OCI-LY7 (cell line): ENCODE measurements around the gene PPP1R3G.

Experiments
- EZH2phosphoT487 ChIP-seq: fragments of 200-600 bp; sonication (generic); IDR thresholded peaks from 2 replicates; pipeline ENCODE4 v1.6.1; 2018; ENCODE audit warnings: low read depth, borderline replicate concordance, mild to moderate bottlenecking, mixed run types, antibody characterized with exemption, low read length, moderate library complexity, mixed read lengths
- TF ChIP-seq, protein P1 (sequence below): fragments of 200-600 bp; sonication (generic); conservative IDR thresholded peaks from 2 replicates; pipeline ENCODE4 v1.5.1; 2014; ENCODE audit warnings: mild to moderate bottlenecking, antibody characterized with exemption, low read length, moderate library complexity, mixed read lengths

DNA sequence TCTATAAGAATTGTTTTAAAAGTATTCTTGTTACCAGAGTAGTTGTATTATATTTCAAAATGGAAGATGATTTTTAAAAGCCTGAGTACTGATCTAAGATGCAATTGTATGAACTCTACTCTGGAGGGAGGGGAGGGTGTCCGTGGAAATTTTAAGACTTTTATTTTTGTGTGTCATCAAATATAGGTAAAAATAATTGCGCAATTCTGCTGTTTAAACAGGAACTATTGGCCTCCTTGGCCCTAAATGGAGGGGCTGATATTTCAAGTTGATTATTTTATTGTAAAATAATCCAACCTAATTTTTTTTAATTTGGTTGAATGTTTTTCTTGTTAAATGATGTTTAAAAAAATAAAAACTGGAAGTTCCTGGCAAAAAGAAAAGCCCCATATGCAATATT lies 43.2 kb upstream of the PPP1R3G start:
- TF ChIP-seq, protein P1, sequence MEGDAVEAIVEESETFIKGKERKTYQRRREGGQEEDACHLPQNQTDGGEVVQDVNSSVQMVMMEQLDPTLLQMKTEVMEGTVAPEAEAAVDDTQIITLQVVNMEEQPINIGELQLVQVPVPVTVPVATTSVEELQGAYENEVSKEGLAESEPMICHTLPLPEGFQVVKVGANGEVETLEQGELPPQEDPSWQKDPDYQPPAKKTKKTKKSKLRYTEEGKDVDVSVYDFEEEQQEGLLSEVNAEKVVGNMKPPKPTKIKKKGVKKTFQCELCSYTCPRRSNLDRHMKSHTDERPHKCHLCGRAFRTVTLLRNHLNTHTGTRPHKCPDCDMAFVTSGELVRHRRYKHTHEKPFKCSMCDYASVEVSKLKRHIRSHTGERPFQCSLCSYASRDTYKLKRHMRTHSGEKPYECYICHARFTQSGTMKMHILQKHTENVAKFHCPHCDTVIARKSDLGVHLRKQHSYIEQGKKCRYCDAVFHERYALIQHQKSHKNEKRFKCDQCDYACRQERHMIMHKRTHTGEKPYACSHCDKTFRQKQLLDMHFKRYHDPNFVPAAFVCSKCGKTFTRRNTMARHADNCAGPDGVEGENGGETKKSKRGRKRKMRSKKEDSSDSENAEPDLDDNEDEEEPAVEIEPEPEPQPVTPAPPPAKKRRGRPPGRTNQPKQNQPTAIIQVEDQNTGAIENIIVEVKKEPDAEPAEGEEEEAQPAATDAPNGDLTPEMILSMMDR: no peak
- no peak for TF ChIP-seq EZH2phosphoT487
